ENCODE data around the gene DEGS1.

DNA sequence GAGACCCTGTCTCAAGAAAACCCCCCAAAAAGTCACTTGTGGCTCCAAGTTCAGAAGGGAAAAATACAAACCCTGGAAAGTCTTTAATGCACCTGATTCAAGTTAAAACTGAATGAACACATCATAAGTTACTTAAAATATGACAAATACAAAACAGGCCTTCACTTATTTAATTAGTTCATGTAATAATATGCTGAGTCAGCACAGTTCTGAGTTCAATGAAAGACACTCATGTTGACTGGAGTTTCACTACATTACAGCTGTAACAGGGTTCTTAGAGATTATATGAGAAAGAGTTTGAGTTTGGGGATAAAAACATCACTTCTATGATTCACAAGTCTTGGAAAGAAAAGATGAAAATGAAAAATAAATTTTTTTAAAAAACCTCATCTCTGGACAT, 51.0 kb downstream of the DEGS1 start:
- no peak for TF ChIP-seq CTCF (IDR thresholded peaks at IDR 0.05; ENCODE audit: poor library complexity, severe bottlenecking)
- no peak for TF ChIP-seq EZH2 (IDR thresholded peaks at IDR 0.05; ENCODE audit: borderline replicate concordance, insufficient read depth, low read length, poor library complexity, severe bottlenecking)

Measured in neural cell (in vitro differentiated cells).